Measurements from ENCODE around the gene KCNIP1.

DNA sequence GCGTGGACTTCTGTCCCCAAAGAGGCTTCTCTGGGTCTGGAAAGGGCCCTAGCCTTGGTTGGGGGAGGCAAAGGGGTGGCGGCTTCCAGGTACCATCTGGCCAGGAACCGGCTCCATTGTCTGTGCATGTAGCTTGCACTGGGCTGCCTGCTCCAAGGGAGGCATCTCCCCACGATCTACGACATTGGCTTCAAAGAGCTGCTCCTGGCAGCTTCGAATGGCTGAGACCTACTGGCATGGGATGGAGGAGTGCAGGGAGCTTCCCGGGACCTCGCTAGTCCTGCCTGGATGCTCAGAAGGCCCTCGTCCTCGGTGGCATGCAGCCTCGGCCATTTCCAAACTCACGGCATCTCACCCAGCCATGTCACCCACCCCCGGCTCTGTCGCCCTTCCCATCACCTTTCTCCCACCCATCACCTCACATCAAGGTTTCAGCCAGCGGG, 137.8 kb downstream of the KCNIP1 start:
- TF ChIP-seq POLR2A (IDR thresholded peaks at IDR 0.05) = no peak
- TF ChIP-seq CTCF (IDR thresholded peaks at IDR 0.05) = no peak

Data from esophagus squamous epithelium (tissue), 4 donors.